GM20431 (cell line): Measurements from ENCODE around the gene CADM2.

Source experiments
- in situ Hi-C: fragments of 300-500 bp; cut with MseI, MboI; formaldehyde crosslinking; loops from one replicate; pipeline ENCODE4 v1.15.0; 2020; ENCODE audit warnings: low sequenced_read_pairs; ENCODE audit not compliant: unreplicated experiment

Gene CADM2

GRCh38 chr3:86046436-86047136 lies 1087.8 kb downstream of the CADM2 start:
- in situ Hi-C loops, result no loop called here

DNA sequence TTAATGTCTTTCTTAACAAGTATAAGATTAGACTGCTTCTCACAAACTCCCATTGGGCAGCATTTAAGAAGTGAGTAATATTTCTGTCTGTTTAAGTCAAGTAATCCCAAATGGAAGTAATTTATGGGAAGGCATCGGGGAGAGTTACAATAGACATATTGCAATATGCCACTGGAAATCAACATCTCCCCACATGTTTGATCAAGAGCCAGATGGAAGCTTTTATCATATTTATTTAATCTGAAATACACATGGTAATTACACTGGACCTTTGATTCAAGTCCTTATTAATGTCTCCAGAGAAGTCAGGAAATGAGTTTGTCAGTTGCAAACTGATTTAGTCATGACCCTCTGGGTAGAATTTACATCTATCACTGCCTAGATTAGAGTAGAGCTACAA lies 1088.4 kb downstream of the CADM2 start:
- in situ Hi-C loops, result no loop called here

- in situ Hi-C loops, result no loop called here
Measured at GRCh38 chr3:86051058-86051457, 1092.3 kb downstream of the CADM2 start.

GRCh38 chr3:86056032-86056431 lies 1097.2 kb downstream of the CADM2 start:
- in situ Hi-C loops, result no loop called here

DNA sequence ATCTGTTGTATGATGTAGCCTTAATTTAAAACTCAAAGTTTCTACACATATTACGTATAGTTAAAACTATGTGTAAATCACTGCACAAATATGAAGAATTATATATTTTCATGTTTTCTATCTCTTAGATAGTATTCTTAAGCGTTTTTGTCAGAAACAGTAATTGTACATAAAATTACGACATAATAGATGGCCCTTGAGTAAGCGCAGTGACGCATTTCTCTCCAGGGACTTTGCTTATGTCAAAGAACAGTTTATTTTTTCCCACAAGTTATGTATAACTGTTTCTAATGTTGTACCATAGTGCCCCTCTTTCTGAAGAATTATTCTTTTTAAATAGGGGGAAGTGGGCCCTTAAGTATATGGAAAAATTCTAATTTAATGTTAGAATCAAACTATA lies 1098.2 kb downstream of the CADM2 start:
- in situ Hi-C loops, result no loop called here

- in situ Hi-C loops, result no loop called here
Measured at GRCh38 chr3:86073799-86074198, 1115.0 kb downstream of the CADM2 start.

DNA sequence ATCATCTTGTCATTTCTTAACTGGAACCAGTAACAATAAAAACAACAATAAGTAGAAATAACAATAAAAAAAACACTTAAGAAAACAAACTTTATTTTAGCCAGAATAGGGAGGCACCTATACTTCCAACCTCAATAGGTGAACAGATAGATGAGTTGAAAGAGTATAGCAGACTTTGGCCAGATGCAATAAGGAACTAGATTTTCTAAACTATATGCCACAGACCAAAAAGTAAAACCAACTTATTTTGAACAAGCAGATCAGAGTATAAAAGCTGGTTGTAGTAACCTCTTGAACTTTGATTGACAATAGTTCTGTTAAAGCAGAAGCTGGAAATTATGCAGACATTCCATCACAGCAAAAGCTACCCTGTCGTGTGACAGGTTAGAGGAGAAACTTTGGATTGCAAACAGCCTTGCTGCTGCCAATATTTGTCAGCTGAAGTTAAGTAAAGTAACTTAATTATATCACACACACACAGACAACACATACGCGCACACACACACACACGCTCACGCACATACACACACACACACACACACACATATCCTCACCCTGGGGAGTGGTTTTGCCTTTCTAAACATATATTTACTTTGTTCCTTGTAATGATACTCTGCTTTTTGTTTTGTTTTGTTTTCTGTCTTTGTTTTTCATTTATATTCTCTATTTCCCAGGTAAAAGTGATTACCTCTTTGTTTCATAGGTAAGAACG lies 1128.5 kb downstream of the CADM2 start:
- in situ Hi-C loops, result no loop called here

DNA sequence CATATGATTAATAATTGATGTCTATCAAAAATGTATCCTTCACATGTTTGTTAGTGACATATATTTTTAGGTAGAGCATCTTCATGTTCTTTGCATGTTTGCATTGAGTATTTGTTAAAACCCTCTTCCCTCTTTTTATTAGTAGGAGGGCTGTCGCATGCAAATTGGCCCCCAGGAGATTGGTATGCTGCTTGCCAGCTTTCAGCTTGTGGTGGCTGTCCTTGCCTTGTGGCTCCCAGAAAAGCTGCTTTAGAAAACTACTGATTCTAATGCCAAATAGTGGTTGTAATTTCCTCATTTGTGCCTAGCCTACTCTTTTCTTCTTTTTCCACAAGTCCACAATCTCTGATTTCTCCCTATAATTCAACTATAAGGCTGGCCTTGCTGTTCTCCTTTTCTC lies 1145.4 kb downstream of the CADM2 start:
- in situ Hi-C loops, result no loop called here

DNA sequence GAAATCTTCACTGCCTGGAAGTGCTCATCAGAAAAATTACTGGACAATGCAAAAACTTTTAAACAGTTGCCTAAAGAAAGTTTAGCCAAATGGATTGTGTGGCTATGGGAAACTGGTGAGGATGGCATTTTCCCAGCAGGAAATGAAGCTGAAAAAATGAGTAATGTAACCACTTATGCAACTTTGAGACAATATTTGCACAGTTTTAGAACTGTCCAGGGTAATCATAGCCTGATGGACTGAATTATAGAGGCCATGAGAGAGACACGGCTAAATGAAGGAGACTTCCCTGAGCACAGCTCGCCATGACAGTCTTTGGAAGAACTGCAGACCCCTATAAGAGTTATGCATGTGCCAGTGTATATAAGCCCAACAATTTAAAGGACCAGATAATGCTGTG lies 1150.6 kb downstream of the CADM2 start:
- in situ Hi-C loops, result no loop called here
